HUES6 (cell line): ENCODE data around the gene CD81.
"Not testable (repeated sequence)": the region's sequence is repeated elsewhere in the genome, so short reads cannot be mapped to it uniquely, and the experiment has no call there.

Experiments used
- H3K27ac ChIP-seq: 2 replicates; pipeline ENCODE4 v1.7.0; 2013; ENCODE audit warnings: low read depth, mild to moderate bottlenecking, low read length, inconsistent platforms
- H3K27me3 ChIP-seq: 2 replicates; pipeline ENCODE4 v1.6.1; 2013; ENCODE audit warnings: low read length; ENCODE audit not compliant: control insufficient read depth, insufficient read depth
- H3K36me3 ChIP-seq: 2 replicates; pipeline ENCODE4 v1.6.1; 2013; ENCODE audit warnings: low read length; ENCODE audit not compliant: control insufficient read depth, insufficient read depth
- H3K4me1 ChIP-seq: 2 replicates; pipeline ENCODE4 v1.6.1; 2013; ENCODE audit warnings: low read length; ENCODE audit not compliant: control insufficient read depth, insufficient read depth
- H3K4me3 ChIP-seq: 2 replicates; pipeline ENCODE4 v1.5.1; 2013; ENCODE audit warnings: low read depth, low read length
- H3K9ac ChIP-seq: one replicate; pipeline ENCODE4 v1.6.1; 2013; ENCODE audit warnings: mild to moderate bottlenecking, low read length
- H3K9me3 ChIP-seq: 2 replicates; pipeline ENCODE4 v1.6.1; 2013; ENCODE audit warnings: low read depth, low read length; ENCODE audit not compliant: control insufficient read depth, insufficient read depth

Gene CD81, protein sequence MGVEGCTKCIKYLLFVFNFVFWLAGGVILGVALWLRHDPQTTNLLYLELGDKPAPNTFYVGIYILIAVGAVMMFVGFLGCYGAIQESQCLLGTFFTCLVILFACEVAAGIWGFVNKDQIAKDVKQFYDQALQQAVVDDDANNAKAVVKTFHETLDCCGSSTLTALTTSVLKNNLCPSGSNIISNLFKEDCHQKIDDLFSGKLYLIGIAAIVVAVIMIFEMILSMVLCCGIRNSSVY

DNA sequence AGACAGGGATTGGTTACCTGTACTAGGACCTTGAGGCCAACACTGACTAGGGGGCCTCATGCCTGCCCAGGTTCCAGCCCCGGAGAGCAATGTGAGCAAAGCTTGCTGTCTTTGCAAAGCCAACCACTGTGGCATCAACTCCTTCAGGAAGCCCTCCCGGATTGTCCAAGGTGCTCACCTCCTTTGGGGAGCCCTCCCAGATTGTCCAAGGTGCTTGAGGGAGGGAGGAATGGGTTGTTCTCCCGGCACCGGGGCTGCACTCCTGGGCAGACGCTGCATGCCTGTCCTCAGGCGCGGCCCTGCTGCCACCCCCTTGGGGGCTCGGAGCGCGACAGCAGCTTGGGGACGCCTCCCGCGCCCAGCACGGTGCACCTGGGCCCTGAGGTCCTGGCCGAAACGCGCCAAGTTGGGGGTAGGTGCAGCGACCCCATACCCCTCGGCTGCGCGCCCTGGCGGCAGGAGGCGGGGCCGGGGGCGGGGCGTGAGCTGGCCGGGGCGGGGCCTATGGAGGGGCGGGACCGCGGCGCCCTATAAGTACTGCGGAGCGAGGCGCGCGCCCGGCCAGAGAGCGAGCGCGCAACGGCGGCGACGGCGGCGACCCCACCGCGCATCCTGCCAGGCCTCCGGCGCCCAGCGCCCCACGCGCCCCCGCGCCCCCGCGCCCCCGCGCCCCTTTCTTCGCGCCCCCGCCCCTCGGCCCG lies at the start of gene CD81:
CD81 (plus strand) TSS at position 560 of the 701 bp plus-strand sequence. CDS start 240 bp downstream, outside the sequence.
- peaks cover 3% of the 10 kb centered on the region; the same call in 1 of the 2 replicates for H3K27me3 ChIP-seq
- H3K4me3 ChIP-seq: peak within 1 kb of the TSS; percentile 99
- H3K9ac ChIP-seq: peak within 1 kb of the TSS; percentile 93
- H3K4me1 ChIP-seq: peaks cover 45% of the 10 kb centered on the region
- no peaks in the 10 kb centered on the region for H3K9me3 ChIP-seq
- peaks cover 11% of the 10 kb centered on the region; the same call in 1 of the 2 replicates for H3K36me3 ChIP-seq
- peak within 1 kb of the TSS; percentile 86 for H3K27ac ChIP-seq

DNA sequence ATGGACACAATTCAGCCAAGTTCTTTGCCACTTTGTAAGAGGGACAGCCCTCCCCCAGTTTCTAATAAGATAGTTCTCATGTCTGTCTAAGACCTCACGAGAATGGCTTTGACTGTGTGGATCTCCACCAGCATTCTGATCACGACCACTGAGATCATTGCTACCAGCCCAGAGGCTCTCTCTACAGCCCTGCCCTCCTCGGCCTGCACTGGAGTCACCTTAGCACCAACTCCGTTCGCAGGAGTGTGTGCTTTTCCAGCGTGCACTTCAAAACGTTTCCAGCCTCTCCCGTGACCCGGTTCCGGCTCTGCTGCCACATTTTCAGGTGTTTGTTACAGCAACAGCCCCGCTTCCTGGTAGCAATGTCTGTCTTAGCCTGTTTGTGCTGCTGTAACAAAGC lies 49.1 kb upstream of the CD81 start:
- Histone ChIP-seq H3K36me3 (no peaks in the 10 kb centered on the region), H3K4me1 (no peaks in the 10 kb centered on the region), H3K9me3 (peaks cover 30% of the 10 kb centered on the region), H3K4me3 (no peak overlapping the region), H3K27ac (no peak overlapping the region), H3K27me3 (no peaks in the 10 kb centered on the region), H3K9ac (no peak overlapping the region)

DNA sequence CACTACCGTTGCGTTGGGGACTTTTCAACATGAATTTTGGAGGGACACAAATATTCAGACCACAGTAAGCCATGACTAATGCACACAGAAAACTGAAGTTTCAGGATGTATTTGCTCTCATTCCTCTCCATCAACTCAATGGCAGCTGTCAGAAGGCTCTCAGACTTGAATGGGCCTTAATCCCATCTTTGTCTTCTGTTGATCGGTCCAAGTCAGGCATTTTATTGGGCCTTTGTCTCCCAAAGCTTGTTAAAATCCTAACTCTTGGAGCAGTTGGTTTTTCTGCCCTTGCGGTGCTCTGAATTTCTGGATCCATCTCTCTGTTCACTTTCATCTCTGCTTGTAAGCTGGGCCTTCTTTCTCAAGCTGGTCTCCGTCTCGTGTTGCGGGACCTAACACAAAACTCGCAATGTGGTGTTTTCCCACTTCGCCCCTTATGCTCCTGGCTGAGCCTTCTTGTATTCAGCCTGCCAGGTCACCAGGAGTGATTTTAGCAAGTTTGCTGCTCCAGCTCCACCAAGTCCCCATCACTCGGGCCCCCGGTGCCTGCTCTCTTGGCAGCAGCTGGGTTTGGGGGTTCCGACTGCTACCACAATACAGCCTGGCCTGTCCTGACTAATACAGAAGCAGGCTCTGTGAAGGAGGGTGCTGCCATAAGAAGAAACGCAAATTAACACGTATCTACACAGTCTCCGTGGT lies 48.3 kb upstream of the CD81 start:
- Histone ChIP-seq H3K4me3 (no peak overlapping the region), H3K36me3 (no peaks in the 10 kb centered on the region), H3K9me3 (peaks cover 30% of the 10 kb centered on the region), H3K9ac (no peak overlapping the region), H3K4me1 (no peaks in the 10 kb centered on the region), H3K27ac (no peak overlapping the region), H3K27me3 (no peaks in the 10 kb centered on the region)

DNA sequence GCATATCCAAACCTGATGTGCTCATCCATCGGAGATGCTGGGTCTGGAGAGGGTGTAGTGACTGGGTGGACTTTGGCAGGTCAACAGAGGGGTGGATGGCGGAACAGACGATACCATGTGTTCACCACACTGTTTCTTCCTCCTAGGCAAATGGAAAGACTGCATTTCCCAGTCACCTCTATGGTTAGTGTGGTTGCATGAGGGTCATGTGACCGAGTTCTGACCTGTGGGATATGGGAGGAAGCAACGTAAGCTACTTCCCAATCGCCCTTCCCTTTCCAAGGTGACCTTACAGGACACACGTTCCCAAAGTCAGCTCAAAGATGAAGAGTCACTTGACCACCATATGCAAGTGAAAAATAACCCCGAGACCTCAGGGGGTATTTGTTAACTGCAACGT lies 47.6 kb upstream of the CD81 start:
- H3K4me3 ChIP-seq: no peak overlapping the region
- no peak overlapping the region for H3K9ac ChIP-seq
- H3K36me3 ChIP-seq: no peaks in the 10 kb centered on the region
- H3K27me3 ChIP-seq: no peaks in the 10 kb centered on the region
- H3K9me3 ChIP-seq: peaks cover 30% of the 10 kb centered on the region
- no peaks in the 10 kb centered on the region for H3K4me1 ChIP-seq
- H3K27ac ChIP-seq: no peak overlapping the region

DNA sequence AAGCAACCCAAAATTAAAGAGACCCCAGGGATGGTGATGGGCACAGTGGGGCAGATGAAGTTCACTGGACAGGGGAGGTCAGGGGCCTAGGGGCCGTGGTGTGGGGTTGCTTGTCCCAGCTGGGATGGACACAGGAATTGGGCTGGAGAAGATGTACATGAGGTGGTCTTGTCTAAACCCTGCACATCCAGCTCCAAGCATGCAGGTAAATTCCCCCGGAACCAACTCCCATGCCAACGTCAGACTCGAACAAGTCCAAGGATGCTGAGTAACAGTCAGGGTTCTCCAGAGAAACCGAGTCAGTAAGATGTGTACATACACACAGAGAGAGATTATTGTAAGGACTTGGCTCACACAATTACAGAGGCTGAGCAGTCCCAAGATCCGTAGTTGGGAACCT lies 46.4 kb upstream of the CD81 start:
- Histone ChIP-seq H3K9ac (no peak overlapping the region), H3K9me3 (peaks cover 28% of the 10 kb centered on the region), H3K27ac (no peak overlapping the region), H3K27me3 (no peaks in the 10 kb centered on the region), H3K4me3 (no peak overlapping the region), H3K36me3 (no peaks in the 10 kb centered on the region), H3K4me1 (no peaks in the 10 kb centered on the region)

DNA sequence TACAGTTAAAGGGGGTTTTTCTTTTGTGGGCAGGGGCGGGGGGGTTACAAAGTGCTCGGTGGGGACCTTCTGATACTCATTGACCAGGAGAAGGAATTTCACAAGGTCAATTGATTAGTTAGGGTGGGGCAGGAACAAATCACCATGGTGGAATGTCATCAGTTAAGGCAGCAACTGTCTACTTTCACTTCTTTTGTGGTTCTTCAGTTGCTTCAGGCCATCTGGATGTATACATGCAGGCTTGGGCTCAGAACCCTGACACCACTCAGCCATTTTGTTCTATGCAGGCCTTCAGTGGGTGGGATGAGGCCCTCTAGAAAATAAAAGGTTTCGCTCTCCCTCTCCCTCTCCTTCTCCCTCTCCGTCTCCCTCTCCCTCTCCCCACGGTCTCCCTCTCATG lies 45.7 kb upstream of the CD81 start:
- no peaks in the 10 kb centered on the region for H3K36me3 ChIP-seq
- peaks cover 1% of the 10 kb centered on the region; the same call in 1 of the 2 replicates for H3K4me1 ChIP-seq
- H3K27ac ChIP-seq: no peak overlapping the region
- H3K9me3 ChIP-seq: peaks cover 25% of the 10 kb centered on the region
- H3K27me3 ChIP-seq: no peaks in the 10 kb centered on the region
- no peak overlapping the region for H3K4me3 ChIP-seq
- no peak overlapping the region for H3K9ac ChIP-seq

DNA sequence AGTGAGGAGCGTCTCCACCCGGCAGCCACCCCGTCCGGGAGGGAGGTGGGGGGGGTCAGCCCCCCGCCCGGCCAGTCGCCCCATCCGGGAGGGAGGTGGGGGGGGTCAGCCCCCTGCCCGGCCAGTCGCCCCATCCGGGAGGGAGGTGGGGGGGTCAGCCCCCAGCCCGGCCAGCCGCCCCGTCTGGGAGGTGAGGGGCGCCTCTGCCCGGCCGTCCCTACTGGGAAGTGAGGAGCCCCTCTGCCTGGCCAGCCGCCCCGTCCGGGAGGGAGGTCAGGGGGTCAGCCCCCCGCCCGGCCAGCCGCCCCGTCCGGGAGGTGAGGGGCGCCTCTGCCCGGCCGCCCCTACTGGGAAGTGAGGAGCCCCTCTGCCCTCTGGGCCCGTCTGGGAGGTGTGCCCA lies 44.5 kb upstream of the CD81 start:
- peaks cover 11% of the 10 kb centered on the region; the same call in 1 of the 2 replicates for H3K4me1 ChIP-seq

DNA sequence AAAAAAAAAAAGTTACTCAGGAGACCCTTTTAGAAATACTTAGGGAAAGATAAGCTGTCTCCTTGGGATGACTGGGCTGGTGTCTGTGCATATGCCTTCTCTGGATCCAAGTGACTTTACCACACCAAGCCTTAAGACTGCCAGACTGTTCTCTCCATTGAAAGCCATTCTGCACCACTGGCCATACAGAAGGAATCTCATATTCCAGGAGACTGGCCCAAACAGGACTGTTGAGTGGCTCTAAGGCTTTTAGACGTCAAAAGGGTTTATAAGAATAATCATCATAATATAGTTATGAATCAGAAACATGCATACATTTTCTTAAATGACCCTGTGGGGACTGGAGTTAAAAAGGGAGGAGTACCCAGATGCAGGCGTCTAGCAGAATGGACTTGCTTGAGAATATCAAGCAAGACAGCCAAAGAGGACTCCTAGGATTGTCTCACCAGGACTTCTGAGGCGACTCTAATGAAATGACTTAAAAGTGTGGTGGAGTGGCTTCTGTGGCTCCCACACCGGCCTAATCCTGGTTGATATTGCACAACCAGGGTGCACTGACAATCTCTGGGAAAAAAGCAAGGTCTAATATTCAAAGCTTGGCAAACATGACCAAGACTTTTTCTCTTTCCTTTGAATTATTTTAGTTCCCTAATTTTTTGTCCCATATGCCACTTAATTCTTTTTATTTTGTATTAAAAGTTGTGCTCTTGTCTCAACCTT lies 43.5 kb upstream of the CD81 start:
- H3K36me3 ChIP-seq, H3K27ac ChIP-seq, H3K9ac ChIP-seq, H3K27me3 ChIP-seq, H3K4me3 ChIP-seq: not testable (repeated sequence)
- Histone ChIP-seq H3K4me1 (peaks cover 21% of the 10 kb centered on the region), H3K9me3 (peaks cover 23% of the 10 kb centered on the region)

More for the DNA sequence above, 44.5 kb upstream of the CD81 start:
- H3K4me3 ChIP-seq, H3K27me3 ChIP-seq, H3K9ac ChIP-seq, H3K27ac ChIP-seq, H3K36me3 ChIP-seq: not testable (repeated sequence)
- peaks cover 23% of the 10 kb centered on the region for H3K9me3 ChIP-seq

DNA sequence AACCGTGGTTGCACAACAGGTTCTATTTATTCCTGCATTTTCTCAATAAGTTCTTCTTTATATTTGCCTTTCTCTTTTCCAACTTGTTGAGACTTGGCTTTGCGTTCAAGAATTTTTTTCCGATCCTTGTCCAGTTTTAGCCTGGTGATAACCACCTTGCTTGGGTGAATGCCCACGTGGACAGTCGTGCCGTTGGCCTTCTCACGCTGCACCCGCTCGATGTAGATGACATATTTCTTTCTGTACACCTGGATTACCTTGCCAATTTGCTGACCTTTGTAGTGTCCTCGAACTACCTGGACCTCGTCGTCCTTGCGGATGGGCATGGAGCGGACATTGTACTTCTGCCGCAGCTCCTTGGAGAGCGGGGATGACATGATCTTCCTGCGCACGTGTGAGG lies 41.8 kb upstream of the CD81 start:
- not testable (repeated sequence) for H3K36me3 ChIP-seq, H3K27ac ChIP-seq, H3K9ac ChIP-seq, H3K27me3 ChIP-seq, H3K4me3 ChIP-seq
- Histone ChIP-seq H3K4me1 (peaks cover 34% of the 10 kb centered on the region), H3K9me3 (peaks cover 13% of the 10 kb centered on the region)

DNA sequence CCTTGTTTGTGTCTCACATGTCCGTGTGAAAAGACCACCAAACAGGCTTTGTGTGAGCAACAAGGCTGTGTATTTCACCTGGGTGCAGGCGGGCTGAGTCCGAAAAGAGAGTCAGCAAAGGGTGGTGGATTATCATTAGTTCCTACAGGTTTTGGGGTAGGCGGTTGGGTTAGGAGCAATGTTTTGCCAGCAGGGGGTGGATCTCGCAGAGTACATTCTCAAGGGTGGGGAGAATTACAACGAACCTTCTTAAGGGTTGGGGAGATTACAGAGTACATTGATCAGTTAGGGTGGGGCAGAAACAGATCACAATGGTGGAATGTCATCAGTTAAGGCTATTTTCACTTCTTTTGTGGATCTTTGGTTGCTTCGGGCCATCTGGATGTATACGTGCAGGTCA lies 38.4 kb upstream of the CD81 start:
- Histone ChIP-seq H3K9me3 (peaks cover 10% of the 10 kb centered on the region), H3K4me1 (peaks cover 41% of the 10 kb centered on the region), H3K4me3 (peak overlapping the region; percentile 18; the same call in 1 of the 2 replicates), H3K9ac (peak overlapping the region; percentile 53), H3K27ac (peak overlapping the region; percentile 71; the same call in 1 of the 2 replicates)
- H3K27me3 ChIP-seq, H3K36me3 ChIP-seq: not testable (repeated sequence)
